SK-N-SH (cell line): ENCODE data around the gene SLC5A9. TPM values are rescaled to one million over a fixed set of nuclear protein-coding genes. Genes with fewer than 3 reads are reported as not detected.

Source experiments
- CTCF ChIA-PET: fragments of 300-600, 350-600 bp; formaldehyde crosslinking; extraction: SDS; loops from one replicate; lab custom pipeline; 2021; lab: Yijun Ruan, JAX
- POLR2A ChIA-PET: fragments of 350-600 bp; sonication (Branson Sonifier 250); formaldehyde crosslinking; extraction: SDS; loops from one replicate; lab custom pipeline; 2020; ENCODE audit warnings: antibody characterized with exemption, inconsistent platforms; lab: Yijun Ruan, JAX
- DNase-seq: peaks from one replicate; pipeline ENCODE4 v3.0.0; 2012
- H2AFZ ChIP-seq: fragments of 200-600 bp; sonication (generic); 2 replicates; pipeline ENCODE4 v1.8.1; 2016; ENCODE audit warnings: antibody characterized with exemption, mild to moderate bottlenecking, low read depth
- H3F3A ChIP-seq: fragments of 200-600 bp; sonication (generic); replicated peaks from 2 replicates; pipeline ENCODE3; 2016; ENCODE audit warnings: antibody characterized with exemption, mild to moderate bottlenecking; ENCODE audit not compliant: insufficient read depth
- H3K27ac ChIP-seq, 2 experiments: fragments of 200-500 bp in 1 of 2; fragments of 200-600 bp in 1 of 2; sonication (Bioruptor generic) in 1 of 2; sonication (generic), shearing (Covaris generic) in 1 of 2; 2 replicates each; pipeline versions ENCODE4 v1.5.1 to v1.6.1; 2014 to 2016; ENCODE audit warnings: low read depth in 2 of 2, inconsistent platforms in 1 of 2, low read length in 1 of 2, mild to moderate bottlenecking in 1 of 2, mixed read lengths in 1 of 2
- H3K27me3 ChIP-seq: fragments of 200-600 bp; sonication (generic), shearing (Covaris generic); 2 replicates; pipeline ENCODE4 v1.6.1; 2016; ENCODE audit warnings: mixed run types; ENCODE audit not compliant: insufficient read depth
- H3K36me3 ChIP-seq, 2 experiments: fragments of 200-500 bp in 1 of 2; fragments of 200-600 bp in 1 of 2; sonication (Bioruptor generic) in 1 of 2; sonication (generic) in 1 of 2; replicated peaks in 1 of 2; 2 replicates each; pipeline versions ENCODE3 to v1.5.1; 2014 to 2016; ENCODE audit warnings: low read length in 1 of 2, mild to moderate bottlenecking in 1 of 2; ENCODE audit not compliant: insufficient read depth in 2 of 2, control insufficient read depth in 1 of 2
- H3K4me1 ChIP-seq, 2 experiments: fragments of 200-500 bp in 1 of 2; fragments of 200-600 bp in 1 of 2; sonication (Bioruptor generic) in 1 of 2; sonication (generic), shearing (Covaris generic) in 1 of 2; 2 replicates each; pipeline versions ENCODE4 v1.5.1 to v1.6.1; 2014 to 2016; ENCODE audit warnings: low read depth in 1 of 2, low read length in 1 of 2, mixed run types in 1 of 2; ENCODE audit not compliant: insufficient read depth in 2 of 2, control insufficient read depth in 1 of 2
- H3K4me2 ChIP-seq: fragments of 200-600 bp; sonication (generic), shearing (Covaris generic); 2 replicates; pipeline ENCODE4 v1.6.1; 2017; ENCODE audit warnings: mixed run types
- H3K4me3 ChIP-seq, 2 experiments: fragments of 200-500 bp in 1 of 2; fragments of 200-600 bp in 1 of 2; sonication (Bioruptor generic) in 1 of 2; sonication (generic), shearing (Covaris generic) in 1 of 2; 2 replicates each; pipeline versions ENCODE4 v1.5.1 to v1.8.1; 2014 to 2016; ENCODE audit warnings: low read depth in 2 of 2, inconsistent platforms in 1 of 2, low read length in 1 of 2, mild to moderate bottlenecking in 1 of 2, mixed read lengths in 1 of 2, moderate library complexity in 1 of 2
- H3K79me2 ChIP-seq: fragments of 200-600 bp; sonication (generic); 2 replicates; pipeline ENCODE4 v1.8.1; 2017; ENCODE audit warnings: mild to moderate bottlenecking; ENCODE audit not compliant: insufficient read depth
- H3K9ac ChIP-seq: fragments of 200-600 bp; sonication (generic); 2 replicates; pipeline ENCODE4 v1.6.1; 2017; ENCODE audit warnings: mixed run types
- H3K9me2 ChIP-seq: fragments of 200-600 bp; sonication (generic); 2 replicates; pipeline ENCODE4 v1.6.1; 2017; ENCODE audit warnings: mixed run types
- H3K9me3 ChIP-seq: fragments of 200-600 bp; sonication (generic); 2 replicates; pipeline ENCODE4 v1.6.1; 2017; ENCODE audit warnings: mixed run types, mild to moderate bottlenecking, moderate library complexity
- H4K20me1 ChIP-seq: fragments of 200-600 bp; sonication (generic); 2 replicates; pipeline ENCODE4 v1.6.1; 2017; ENCODE audit warnings: mild to moderate bottlenecking, mixed run types; ENCODE audit not compliant: insufficient read depth
- CTCF ChIP-seq: fragments of 200-600 bp; sonication (generic); IDR thresholded peaks from 2 replicates; pipeline ENCODE4 v1.6.1; 2017; ENCODE audit warnings: antibody characterized with exemption, mild to moderate bottlenecking, moderate library complexity
- ELF1 ChIP-seq: IDR thresholded peaks from 2 replicates; pipeline ENCODE4 v1.4.0; 2012
- EZH2phosphoT487 ChIP-seq: fragments of 200-600 bp; sonication (generic); IDR thresholded peaks from 2 replicates; pipeline ENCODE4 v1.6.1; 2017; ENCODE audit warnings: low read depth, mixed run types, mild to moderate bottlenecking, antibody characterized with exemption, moderate library complexity, borderline replicate concordance
- FOXJ3 ChIP-seq: sonication (generic); formaldehyde crosslinking; IDR thresholded peaks from 2 replicates; pipeline ENCODE4 v1.5.1; 2020; ENCODE audit warnings: mild to moderate bottlenecking, missing genetic modification reagents
- FOXM1 ChIP-seq: IDR thresholded peaks from 2 replicates; pipeline ENCODE4 v1.4.0; 2012; ENCODE audit warnings: low read depth, mild to moderate bottlenecking
- GABPA ChIP-seq: IDR thresholded peaks from 2 replicates; pipeline ENCODE4 v1.4.0; 2012; ENCODE audit warnings: low read depth, mild to moderate bottlenecking
- IRF3 ChIP-seq: fragments of 150-350 bp; IDR thresholded peaks from 2 replicates; pipeline ENCODE4 v1.6.1; 2016; ENCODE audit warnings: mild to moderate bottlenecking, low read depth, low read length
- MAX ChIP-seq: IDR thresholded peaks from 2 replicates; pipeline ENCODE4 v1.4.0; 2012; ENCODE audit warnings: low read depth
- MXI1 ChIP-seq: IDR thresholded peaks from 2 replicates; pipeline ENCODE4 v1.6.1; 2012; ENCODE audit warnings: mild to moderate bottlenecking, low read depth, low read length, improper control_type of control experiment
- NFIC ChIP-seq: IDR thresholded peaks from 2 replicates; pipeline ENCODE4 v1.4.0; 2012; ENCODE audit warnings: borderline replicate concordance
- RAD21 ChIP-seq: IDR thresholded peaks from 2 replicates; pipeline ENCODE4 v1.6.1; 2012; ENCODE audit warnings: mild to moderate bottlenecking, low read length
- RCOR1 ChIP-seq: fragments of 150-350 bp; IDR thresholded peaks from 2 replicates; pipeline ENCODE4 v1.6.1; 2017; ENCODE audit warnings: antibody characterized with exemption, low read length
- REST ChIP-seq: IDR thresholded peaks from 2 replicates; pipeline ENCODE4 v1.6.1; 2012; ENCODE audit warnings: mild to moderate bottlenecking, low read depth, low read length, moderate library complexity
- SIN3A ChIP-seq: IDR thresholded peaks from 2 replicates; pipeline ENCODE4 v1.6.1; 2012; ENCODE audit warnings: low read depth, mild to moderate bottlenecking, low read length, moderate library complexity, borderline replicate concordance
- TAF1 ChIP-seq: IDR thresholded peaks from 2 replicates; pipeline ENCODE4 v1.6.1; 2012; ENCODE audit warnings: low read depth, mild to moderate bottlenecking, low read length, moderate library complexity, borderline replicate concordance
- TCF12 ChIP-seq: IDR thresholded peaks from 2 replicates; pipeline ENCODE4 v1.4.0; 2012
- USF1 ChIP-seq: IDR thresholded peaks from 2 replicates; pipeline ENCODE4 v1.4.0; 2012; ENCODE audit warnings: low read depth, borderline replicate concordance
- USF2 ChIP-seq: fragments of 150-350 bp; IDR thresholded peaks from 2 replicates; pipeline ENCODE4 v1.6.1; 2017; ENCODE audit warnings: antibody characterized with exemption, low read length, low read depth, borderline replicate concordance
- YY1 ChIP-seq: IDR thresholded peaks from 2 replicates; pipeline ENCODE4 v1.4.0; 2012; ENCODE audit warnings: low read depth, mild to moderate bottlenecking
- WGBS: methylation state at CpG from one replicate; pipeline ENCODE4 v1.1.6; 2017; ENCODE audit warnings: low lambda C conversion rate; 5-methylcytosine and 5-hydroxymethylcytosine counted together
- polyA plus RNA-seq, 3 experiments: library from polyadenylated mRNA; depleted of rRNA; stranded (reverse); fragments of >200 nt; gene quantifications; 2 replicates each; pipeline ENCODE4 v1.2.3, GENCODE V29; 2012

The SLC5A9 gene
- polyA plus RNA-seq, 1 of the 3 experiments (the other 2 are of a cell fraction): not detected

GRCh38 chr1:48223366-48224240 lies 1.1 kb downstream of the SLC5A9 start:
- H3K79me2 ChIP-seq: no peaks in the 10 kb centered on the region
- no peak overlapping the region for H3K4me3 ChIP-seq
- no peaks in the 10 kb centered on the region for H3F3A ChIP-seq
- no peaks in the 10 kb centered on the region for H4K20me1 ChIP-seq
- H3K4me2 ChIP-seq: no peak overlapping the region
- no peaks in the 10 kb centered on the region for H3K27me3 ChIP-seq
- ChIA-PET POLR2A (no interaction called here), CTCF (interaction anchor here (0.6 to 3.2 kb wide), 3 partner anchors 13 to 114 kb away, joined by 3 to 20 read pairs (median 11); no protein-coding TSS in a partner anchor)
- no peak overlapping the region for H3K9ac ChIP-seq
- H3K27ac ChIP-seq: no peak overlapping the region
- WGBS: 38% methylated on average over 6 of the region's 7 CpGs
- no peaks in the 10 kb centered on the region for H3K9me3 ChIP-seq
- H3K36me3 ChIP-seq: no peaks in the 10 kb centered on the region
- TF ChIP-seq FOXM1: no peak
- no peak for TF ChIP-seq TCF12
- TF ChIP-seq GABPA: no peak
- TF ChIP-seq MAX: no peak
- TF ChIP-seq FOXJ3: no peak
- TF ChIP-seq RAD21: no peak
- TF ChIP-seq IRF3: no peak
- TF ChIP-seq USF2: no peak
- no peak for TF ChIP-seq SIN3A
- no peak for TF ChIP-seq MXI1
- TF ChIP-seq CTCF: no peak
- TF ChIP-seq RCOR1: no peak
- no peak overlapping the region for H2AFZ ChIP-seq
- H3K9me2 ChIP-seq: no peaks in the 10 kb centered on the region
- DNase-seq: no peak
- H3K4me1 ChIP-seq: no peaks in the 10 kb centered on the region

- DNase-seq: no peak
- H3K36me3 ChIP-seq: no peaks in the 10 kb centered on the region
- POLR2A ChIA-PET: no interaction called here
- H3K9ac ChIP-seq: no peak overlapping the region
- H3K9me2 ChIP-seq: no peaks in the 10 kb centered on the region
- H3K79me2 ChIP-seq: no peaks in the 10 kb centered on the region
- CTCF ChIA-PET: interaction anchor here (0.9 to 3.2 kb wide), 5 partner anchors 9 to 115 kb away, joined by 3 to 20 read pairs (median 6); no protein-coding TSS in a partner anchor
- H3K27me3 ChIP-seq: no peaks in the 10 kb centered on the region
- H3K9me3 ChIP-seq: no peaks in the 10 kb centered on the region
- H2AFZ ChIP-seq: no peak overlapping the region
- H3K4me2 ChIP-seq: no peak overlapping the region
- 62% methylated on average over 5 of the region's 6 CpGs for WGBS
- no peaks in the 10 kb centered on the region for H3K4me1 ChIP-seq
- no peak overlapping the region for H3K27ac ChIP-seq
- H3K4me3 ChIP-seq: no peak overlapping the region
- no peaks in the 10 kb centered on the region for H3F3A ChIP-seq
- no peaks in the 10 kb centered on the region for H4K20me1 ChIP-seq
- TF ChIP-seq USF1 (no peak), REST (no peak), ELF1 (no peak), NFIC (no peak), EZH2phosphoT487 (no peak), SIN3A (no peak), YY1 (no peak), TAF1 (no peak)
These were observed 2.3 kb downstream of the SLC5A9 start for GRCh38 chr1:48224791-48225190.
